ENCODE results near the gene PHLDB2. TPM values are rescaled to one million over a fixed set of nuclear protein-coding genes. Genes with fewer than 3 reads are reported as not detected.

The PHLDB2 gene
- total and polyA plus RNA-seq, 3 donors from 2014 or later, result 11.7 to 16.5 (median 12.3) TPM

DNA sequence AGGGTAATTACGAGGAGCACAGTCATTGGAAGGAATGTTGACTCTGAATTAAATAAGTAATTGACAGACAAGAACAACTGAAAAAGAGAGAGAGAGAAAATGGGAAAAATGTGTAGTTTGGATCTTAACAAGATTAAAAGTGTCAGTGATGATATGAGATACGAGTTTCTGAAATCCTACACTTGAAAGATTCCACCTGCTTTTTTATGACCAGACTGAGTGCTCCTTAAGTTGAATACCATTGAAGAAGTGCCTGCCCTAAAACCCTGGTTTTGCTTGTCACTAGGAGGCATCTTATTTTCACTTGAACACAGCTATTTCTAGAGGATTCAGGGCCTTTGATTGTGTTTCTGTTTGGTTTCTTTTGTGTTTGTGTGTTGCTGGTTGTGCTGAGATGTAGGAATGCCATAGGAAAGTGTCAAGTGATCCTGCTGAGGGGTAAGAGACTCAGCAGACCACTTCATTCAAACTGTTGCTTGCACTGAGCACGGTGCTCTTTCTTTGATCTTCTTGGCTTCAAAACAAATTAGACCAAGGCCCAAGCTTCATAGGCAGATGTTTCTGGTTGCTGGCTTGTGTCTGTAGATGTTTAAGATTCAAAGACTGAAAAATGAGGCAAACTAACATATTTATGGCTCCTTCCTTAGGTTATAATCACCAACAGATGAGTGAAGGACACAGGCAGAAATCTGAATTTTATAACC, 102.5 kb downstream of the PHLDB2 start:
- Histone ChIP-seq H3K27ac (no peak overlapping the region), H3K36me3 (ENCODE audit: low read depth, missing control alignments) (no peaks in the 10 kb centered on the region), H3K4me1 (no peaks in the 10 kb centered on the region), H3K4me3 (no peak overlapping the region), H3K9me3 (no peaks in the 10 kb centered on the region), H3K27me3 (no peaks in the 10 kb centered on the region)
- intact Hi-C loops (cut with DNase I; ENCODE audit: low total_unique reads), result no loop called here
- WGBS, 2 donors, result 76 to 84% methylated on average over 3 of the region's 3 CpGs
- TF ChIP-seq POLR2A (IDR thresholded peaks at IDR 0.05), result no peak
- no peak for DNase-seq

GRCh38 chr3:111963424-111963823, 104.4 kb downstream of the PHLDB2 start:
- DNase-seq, result no peak
- Histone ChIP-seq H3K4me1 (peaks cover 8% of the 10 kb centered on the region), H3K9me3 (no peaks in the 10 kb centered on the region), H3K27ac (no peak overlapping the region), H3K36me3 (ENCODE audit: low read depth, missing control alignments) (no peaks in the 10 kb centered on the region), H3K27me3 (no peaks in the 10 kb centered on the region), H3K4me3 (no peak overlapping the region)
- TF ChIP-seq POLR2A (IDR thresholded peaks at IDR 0.05), result no peak
- TF ChIP-seq, protein P1, sequence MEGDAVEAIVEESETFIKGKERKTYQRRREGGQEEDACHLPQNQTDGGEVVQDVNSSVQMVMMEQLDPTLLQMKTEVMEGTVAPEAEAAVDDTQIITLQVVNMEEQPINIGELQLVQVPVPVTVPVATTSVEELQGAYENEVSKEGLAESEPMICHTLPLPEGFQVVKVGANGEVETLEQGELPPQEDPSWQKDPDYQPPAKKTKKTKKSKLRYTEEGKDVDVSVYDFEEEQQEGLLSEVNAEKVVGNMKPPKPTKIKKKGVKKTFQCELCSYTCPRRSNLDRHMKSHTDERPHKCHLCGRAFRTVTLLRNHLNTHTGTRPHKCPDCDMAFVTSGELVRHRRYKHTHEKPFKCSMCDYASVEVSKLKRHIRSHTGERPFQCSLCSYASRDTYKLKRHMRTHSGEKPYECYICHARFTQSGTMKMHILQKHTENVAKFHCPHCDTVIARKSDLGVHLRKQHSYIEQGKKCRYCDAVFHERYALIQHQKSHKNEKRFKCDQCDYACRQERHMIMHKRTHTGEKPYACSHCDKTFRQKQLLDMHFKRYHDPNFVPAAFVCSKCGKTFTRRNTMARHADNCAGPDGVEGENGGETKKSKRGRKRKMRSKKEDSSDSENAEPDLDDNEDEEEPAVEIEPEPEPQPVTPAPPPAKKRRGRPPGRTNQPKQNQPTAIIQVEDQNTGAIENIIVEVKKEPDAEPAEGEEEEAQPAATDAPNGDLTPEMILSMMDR (IDR thresholded peaks at IDR 0.05), result no peak
- 88 to 98% methylated on average over 1 of the region's 1 CpG for WGBS, 2 donors
- intact Hi-C loops (cut with DNase I; ENCODE audit: low total_unique reads), result no loop called here

DNA sequence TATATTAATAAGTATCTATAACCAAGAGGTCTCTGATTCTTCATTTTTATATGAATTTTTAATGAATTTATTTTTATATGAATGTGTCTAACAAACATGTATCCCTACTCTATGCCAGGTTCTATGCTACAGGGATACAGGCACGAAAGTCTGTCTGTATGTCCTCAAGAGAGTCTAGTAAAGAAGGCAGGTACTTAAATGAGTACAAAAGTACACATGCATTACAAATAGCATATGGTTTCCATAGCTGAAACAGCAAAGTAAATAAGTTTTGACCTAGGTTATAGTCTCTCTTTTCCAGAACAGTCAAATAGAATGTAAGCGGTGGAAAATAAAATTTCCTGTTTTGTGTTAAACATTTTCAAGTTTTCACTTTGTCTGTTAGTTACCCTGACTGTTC, 106.4 kb downstream of the PHLDB2 start:
- no peak for TF ChIP-seq POLR2A (IDR thresholded peaks at IDR 0.05)
- TF ChIP-seq, protein P1 (IDR thresholded peaks at IDR 0.05), result no peak
- WGBS, 2 donors, result 95 to 97% methylated on average over 2 of the region's 2 CpGs
- no peaks in the 10 kb centered on the region for H3K27me3 ChIP-seq
- H3K36me3 ChIP-seq (ENCODE audit: low read depth, missing control alignments), result no peaks in the 10 kb centered on the region
- H3K4me1 ChIP-seq, result peaks cover 8% of the 10 kb centered on the region
- no peak overlapping the region for H3K27ac ChIP-seq
- DNase-seq, result no peak
- no peak overlapping the region for H3K4me3 ChIP-seq
- intact Hi-C loops (cut with DNase I; ENCODE audit: low total_unique reads), result loop anchor here (5.0 kb wide), 1 partner anchor 243 kb away; no protein-coding TSS in a partner anchor
- no peaks in the 10 kb centered on the region for H3K9me3 ChIP-seq

DNA sequence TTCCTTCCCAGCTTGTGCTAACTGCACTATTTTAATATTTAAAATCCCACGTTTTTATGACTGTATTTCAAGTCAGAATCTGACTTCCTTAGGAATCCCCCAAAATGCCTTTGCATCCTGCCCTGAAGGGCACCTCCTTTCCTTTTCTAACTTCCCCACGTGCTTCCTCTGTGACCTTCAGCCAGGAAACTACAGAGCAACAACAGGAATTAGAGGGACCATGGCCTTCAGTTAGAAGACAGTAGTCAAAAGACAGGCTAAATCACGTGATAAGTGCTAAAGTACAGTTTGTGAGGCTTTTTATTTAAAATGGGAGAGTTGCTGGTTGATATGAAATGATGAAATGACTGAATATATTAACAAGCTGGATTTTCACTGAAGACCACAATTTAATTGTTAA, 108.0 kb downstream of the PHLDB2 start:
- peaks cover 21% of the 10 kb centered on the region for H3K4me1 ChIP-seq
- 18 to 26% methylated on average over 3 of the region's 3 CpGs for WGBS, 2 donors
- H3K27ac ChIP-seq, result peak overlapping the region in 1 of 2 donors; percentile 25
- no peaks in the 10 kb centered on the region for H3K36me3 ChIP-seq (ENCODE audit: low read depth, missing control alignments)
- H3K27me3 ChIP-seq, result no peaks in the 10 kb centered on the region
- no peak overlapping the region for H3K4me3 ChIP-seq
- DNase-seq, result no peak
- H3K9me3 ChIP-seq, result no peaks in the 10 kb centered on the region
- intact Hi-C loops (cut with DNase I; ENCODE audit: low total_unique reads), result loop anchor here (5.0 kb wide), 1 partner anchor 245 kb away; no protein-coding TSS in a partner anchor
- TF ChIP-seq POLR2A (IDR thresholded peaks at IDR 0.05), result no peak
- TF ChIP-seq, protein P1 (IDR thresholded peaks at IDR 0.05), result no peak

DNA sequence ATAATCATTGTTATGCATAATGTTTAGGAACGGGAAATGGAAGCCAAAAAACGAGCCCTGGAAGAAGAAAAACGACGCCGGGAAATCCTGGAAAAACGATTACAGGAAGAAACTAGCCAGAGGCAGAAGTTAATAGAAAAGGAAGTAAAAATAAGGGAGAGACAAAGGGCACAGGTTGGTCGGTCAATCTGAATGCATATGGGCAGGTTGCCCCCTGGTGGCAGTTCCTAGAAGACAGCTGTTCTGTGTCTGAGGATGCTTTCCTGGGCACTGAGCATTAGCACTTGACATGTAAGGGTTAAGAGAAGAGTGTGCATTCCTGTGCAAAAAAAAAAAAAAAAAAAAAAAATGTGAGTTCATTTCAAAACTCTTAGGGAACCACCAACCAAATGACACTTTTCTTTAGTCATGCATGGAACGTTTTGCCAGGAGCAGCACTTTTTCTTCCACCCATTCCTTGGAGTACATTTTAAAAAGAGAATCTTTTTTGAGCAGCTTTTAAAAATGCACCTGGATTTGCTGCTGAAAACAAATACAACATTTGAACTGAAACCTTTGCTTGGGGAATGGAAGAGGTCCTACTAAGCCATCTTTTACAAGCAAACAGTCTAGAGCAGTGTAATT, 108.7 kb downstream of the PHLDB2 start:
- peak; percentile 94 for DNase-seq
- TF ChIP-seq, protein P1 (IDR thresholded peaks at IDR 0.05), result peak; percentile 78 to 88 (median 84)
- TF ChIP-seq POLR2A (IDR thresholded peaks at IDR 0.05), result no peak
- Histone ChIP-seq H3K4me1 (peaks cover 21% of the 10 kb centered on the region), H3K27me3 (no peaks in the 10 kb centered on the region), H3K27ac (peak overlapping the region in 1 of 2 donors; percentile 25), H3K36me3 (ENCODE audit: low read depth, missing control alignments) (no peaks in the 10 kb centered on the region), H3K4me3 (no peak overlapping the region), H3K9me3 (no peaks in the 10 kb centered on the region)
- intact Hi-C loops (cut with DNase I; ENCODE audit: low total_unique reads), result loop anchor here (5.0 kb wide), 1 partner anchor 245 kb away; no protein-coding TSS in a partner anchor
- 14 to 24% methylated on average over 8 of the region's 8 CpGs for WGBS, 2 donors
